ENCODE results near the gene SAMD5.

SAMD5 gene

GRCh38 chr6:147566244-147566898, 57.9 kb downstream of the SAMD5 start:
- Mint-ChIP-seq H3K36me3 (no peaks in the 10 kb centered on the region), H3K4me3 (no peak overlapping the region), H3K27ac (no peak overlapping the region), H3K27me3 (peaks cover 0 to 5% of the 10 kb centered on the region in 2 donors), H3K9me3 (peaks cover 0 to 2% of the 10 kb centered on the region in 2 donors), H3K4me1 (no peaks in the 10 kb centered on the region)
- DNase-seq (no peak), ATAC-seq (replicated peaks) (no peak)

GRCh38 chr6:147567141-147567805, 58.8 kb downstream of the SAMD5 start:
- DNase-seq (no peak), ATAC-seq (replicated peaks) (no peak)
- Mint-ChIP-seq H3K36me3 (no peaks in the 10 kb centered on the region), H3K9me3 (peaks cover 0 to 2% of the 10 kb centered on the region in 2 donors), H3K27ac (no peak overlapping the region), H3K4me3 (no peak overlapping the region), H3K27me3 (peaks cover 0 to 5% of the 10 kb centered on the region in 2 donors), H3K4me1 (no peaks in the 10 kb centered on the region)

GRCh38 chr6:147569788-147570187, 61.3 kb downstream of the SAMD5 start:
- H3K27me3 Mint-ChIP-seq, result peaks cover 0 to 5% of the 10 kb centered on the region in 2 donors
- H3K27ac Mint-ChIP-seq, result no peak overlapping the region
- no peaks in the 10 kb centered on the region for H3K4me1 Mint-ChIP-seq
- no peaks in the 10 kb centered on the region for H3K36me3 Mint-ChIP-seq
- no peak for ATAC-seq (replicated peaks)
- DNase-seq, result no peak
- no peak overlapping the region for H3K4me3 Mint-ChIP-seq
- H3K9me3 Mint-ChIP-seq, result peaks cover 0 to 2% of the 10 kb centered on the region in 2 donors

GRCh38 chr6:147570681-147571080, 62.2 kb downstream of the SAMD5 start:
- Mint-ChIP-seq H3K9me3 (peaks cover 0 to 2% of the 10 kb centered on the region in 2 donors), H3K4me1 (no peaks in the 10 kb centered on the region), H3K27me3 (peaks cover 0 to 5% of the 10 kb centered on the region in 2 donors), H3K36me3 (no peaks in the 10 kb centered on the region), H3K4me3 (no peak overlapping the region), H3K27ac (no peak overlapping the region)
- DNase-seq (no peak), ATAC-seq (replicated peaks) (no peak)

- H3K27ac Mint-ChIP-seq, result no peak overlapping the region
- H3K4me1 Mint-ChIP-seq, result no peaks in the 10 kb centered on the region
- ATAC-seq (replicated peaks) (no peak), DNase-seq (no peak)
- no peaks in the 10 kb centered on the region for H3K27me3 Mint-ChIP-seq
- no peaks in the 10 kb centered on the region for H3K36me3 Mint-ChIP-seq
- no peak overlapping the region for H3K4me3 Mint-ChIP-seq
- H3K9me3 Mint-ChIP-seq, result peaks cover 5 to 10% of the 10 kb centered on the region in 2 donors
These were observed 69.0 kb downstream of the SAMD5 start for GRCh38 chr6:147577488-147577887.

GRCh38 chr6:147578159-147578558, 69.7 kb downstream of the SAMD5 start:
- H3K4me3 Mint-ChIP-seq, result no peak overlapping the region
- DNase-seq (no peak), ATAC-seq (replicated peaks) (no peak)
- H3K4me1 Mint-ChIP-seq, result no peaks in the 10 kb centered on the region
- H3K27me3 Mint-ChIP-seq, result no peaks in the 10 kb centered on the region
- no peak overlapping the region for H3K27ac Mint-ChIP-seq
- H3K36me3 Mint-ChIP-seq, result no peaks in the 10 kb centered on the region
- peaks cover 5 to 10% of the 10 kb centered on the region in 2 donors for H3K9me3 Mint-ChIP-seq

- Mint-ChIP-seq H3K4me3 (no peak overlapping the region), H3K9me3 (peaks cover 5 to 10% of the 10 kb centered on the region in 2 donors), H3K36me3 (no peaks in the 10 kb centered on the region)
These were observed 70.4 kb downstream of the SAMD5 start for GRCh38 chr6:147578883-147579282.

GRCh38 chr6:147579667-147580066, 71.2 kb downstream of the SAMD5 start:
- H3K27me3 Mint-ChIP-seq, result no peaks in the 10 kb centered on the region
- no peak overlapping the region for H3K27ac Mint-ChIP-seq
- no peaks in the 10 kb centered on the region for H3K36me3 Mint-ChIP-seq
- no peaks in the 10 kb centered on the region for H3K4me1 Mint-ChIP-seq
- H3K9me3 Mint-ChIP-seq, result peaks cover 5 to 10% of the 10 kb centered on the region in 2 donors
- no peak for ATAC-seq (replicated peaks)
- H3K4me3 Mint-ChIP-seq, result no peak overlapping the region
- DNase-seq, result no peak

More at GRCh38 chr6:147578883-147579282, 70.4 kb downstream of the SAMD5 start:
- no peak for ATAC-seq (replicated peaks)
- no peak overlapping the region for H3K27ac Mint-ChIP-seq
- DNase-seq, result no peak
- H3K4me1 Mint-ChIP-seq, result no peaks in the 10 kb centered on the region
- H3K27me3 Mint-ChIP-seq, result no peaks in the 10 kb centered on the region

- H3K27me3 Mint-ChIP-seq, result no peaks in the 10 kb centered on the region
- H3K4me1 Mint-ChIP-seq, result no peaks in the 10 kb centered on the region
- H3K4me3 Mint-ChIP-seq, result no peak overlapping the region
- no peak overlapping the region for H3K27ac Mint-ChIP-seq
- peaks cover 5 to 8% of the 10 kb centered on the region in 2 donors for H3K9me3 Mint-ChIP-seq
- no peak for ATAC-seq (replicated peaks)
- no peak for DNase-seq
- H3K36me3 Mint-ChIP-seq, result no peaks in the 10 kb centered on the region
These were observed 74.5 kb downstream of the SAMD5 start for GRCh38 chr6:147582991-147583390.

- H3K27ac Mint-ChIP-seq, result no peak overlapping the region
- DNase-seq (no peak), ATAC-seq (replicated peaks) (no peak)
- H3K4me3 Mint-ChIP-seq, result no peak overlapping the region
- H3K4me1 Mint-ChIP-seq, result no peaks in the 10 kb centered on the region
- H3K36me3 Mint-ChIP-seq, result no peaks in the 10 kb centered on the region
- H3K9me3 Mint-ChIP-seq, result peaks cover 0 to 2% of the 10 kb centered on the region in 2 donors
- H3K27me3 Mint-ChIP-seq, result no peaks in the 10 kb centered on the region
These were observed 76.8 kb downstream of the SAMD5 start for GRCh38 chr6:147585256-147585655.

GRCh38 chr6:147586044-147586443, 77.6 kb downstream of the SAMD5 start:
- Mint-ChIP-seq H3K4me3 (no peak overlapping the region), H3K4me1 (no peaks in the 10 kb centered on the region), H3K27ac (no peak overlapping the region), H3K27me3 (no peaks in the 10 kb centered on the region), H3K36me3 (no peaks in the 10 kb centered on the region), H3K9me3 (peaks cover 0 to 2% of the 10 kb centered on the region in 2 donors)
- no peak for ATAC-seq (replicated peaks)
- no peak for DNase-seq

- H3K4me1 Mint-ChIP-seq, result no peaks in the 10 kb centered on the region
- no peaks in the 10 kb centered on the region for H3K27me3 Mint-ChIP-seq
- no peaks in the 10 kb centered on the region for H3K36me3 Mint-ChIP-seq
- ATAC-seq (replicated peaks), result no peak
- no peak for DNase-seq
- H3K27ac Mint-ChIP-seq, result no peak overlapping the region
- no peaks in the 10 kb centered on the region for H3K9me3 Mint-ChIP-seq
- no peak overlapping the region for H3K4me3 Mint-ChIP-seq
These were observed 79.4 kb downstream of the SAMD5 start for GRCh38 chr6:147587907-147588306.

- no peak for ATAC-seq (replicated peaks)
- Mint-ChIP-seq H3K4me3 (no peak overlapping the region), H3K4me1 (no peaks in the 10 kb centered on the region), H3K9me3 (no peaks in the 10 kb centered on the region), H3K27ac (no peak overlapping the region), H3K27me3 (no peaks in the 10 kb centered on the region), H3K36me3 (no peaks in the 10 kb centered on the region)
- no peak for DNase-seq
These were observed 80.0 kb downstream of the SAMD5 start for GRCh38 chr6:147588469-147588868.

GRCh38 chr6:147589739-147590250, 81.3 kb downstream of the SAMD5 start:
- no peaks in the 10 kb centered on the region for H3K36me3 Mint-ChIP-seq
- no peak overlapping the region for H3K4me3 Mint-ChIP-seq
- no peaks in the 10 kb centered on the region for H3K4me1 Mint-ChIP-seq
- no peak overlapping the region for H3K27ac Mint-ChIP-seq
- no peaks in the 10 kb centered on the region for H3K27me3 Mint-ChIP-seq
- DNase-seq, result no peak
- H3K9me3 Mint-ChIP-seq, result no peaks in the 10 kb centered on the region
- no peak for ATAC-seq (replicated peaks)

GRCh38 chr6:147595961-147596360, 87.5 kb downstream of the SAMD5 start:
- Mint-ChIP-seq H3K4me3 (no peak overlapping the region), H3K36me3 (no peaks in the 10 kb centered on the region), H3K4me1 (no peaks in the 10 kb centered on the region), H3K27ac (no peak overlapping the region), H3K9me3 (peaks cover 0 to 3% of the 10 kb centered on the region in 2 donors), H3K27me3 (no peaks in the 10 kb centered on the region)
- no peak for ATAC-seq (replicated peaks)
- no peak for DNase-seq
